Calu3 (cell line): ENCODE results near the gene KRTAP9-3. TPM values are rescaled to one million over a fixed set of nuclear protein-coding genes. Genes with fewer than 3 reads are reported as not detected.
"Not testable (repeated sequence)": the region's sequence is repeated elsewhere in the genome, so short reads cannot be mapped to it uniquely, and the experiment has no call there.

Experiments used
- BruUV-seq: library from RNA; stranded (reverse); fragments of 400-500 nt; replicated peaks from 2 replicates; lab custom pipeline; 2021; lab: Mats Ljungman, UMichigan
- CTCF ChIA-PET: fragments of 300-600 bp; sonication (Branson Sonifier 250); formaldehyde crosslinking; loops from one replicate; lab custom pipeline; 2022; ENCODE audit warnings: antibody characterized with exemption; lab: Charles Lee
- DNase-seq: peaks from one replicate; pipeline ENCODE4 v3.0.0; 2022
- H3K27ac Mint-ChIP-seq: one replicate; pipeline ENCODE4 v1.8.0; 2022; ENCODE audit warnings: mixed read lengths; ENCODE audit not compliant: unreplicated experiment
- H3K27me3 Mint-ChIP-seq: one replicate; pipeline ENCODE4 v1.8.0; 2022; ENCODE audit warnings: mixed read lengths; ENCODE audit not compliant: unreplicated experiment
- H3K36me3 Mint-ChIP-seq: one replicate; pipeline ENCODE4 v1.8.0; 2022; ENCODE audit warnings: mild to moderate bottlenecking, moderate library complexity, mixed read lengths; ENCODE audit not compliant: insufficient read depth, unreplicated experiment
- H3K4me1 Mint-ChIP-seq: one replicate; pipeline ENCODE4 v1.8.0; 2022; ENCODE audit warnings: mild to moderate bottlenecking, low read depth, mixed read lengths; ENCODE audit not compliant: unreplicated experiment
- H3K4me3 Mint-ChIP-seq: one replicate; pipeline ENCODE4 v1.8.0; 2022; ENCODE audit warnings: mild to moderate bottlenecking, low read depth, moderate library complexity, mixed read lengths; ENCODE audit not compliant: unreplicated experiment
- H3K9me3 Mint-ChIP-seq: one replicate; pipeline ENCODE4 v1.8.0; 2022; ENCODE audit warnings: low read depth, mixed read lengths; ENCODE audit not compliant: unreplicated experiment
- CTCF ChIP-seq: fragments of 200-600 bp; IDR thresholded peaks from one replicate; pipeline ENCODE4 v1.8.0; 2022; ENCODE audit warnings: antibody characterized with exemption; ENCODE audit not compliant: unreplicated experiment
- intact Hi-C: fragments of 100-400 bp; cut with micrococcal nuclease; formaldehyde crosslinking; loops from one replicate; pipeline ENCODE4 v1.10.0; 2022; ENCODE audit not compliant: unreplicated experiment
- total RNA-seq: library from RNA; stranded (reverse); gene quantifications from 2 replicates; pipeline ENCODE4 v1.2.3, GENCODE V29; 2022

The KRTAP9-3 gene
- total RNA-seq, 1 experiment from 2014 or later, result not detected

DNA sequence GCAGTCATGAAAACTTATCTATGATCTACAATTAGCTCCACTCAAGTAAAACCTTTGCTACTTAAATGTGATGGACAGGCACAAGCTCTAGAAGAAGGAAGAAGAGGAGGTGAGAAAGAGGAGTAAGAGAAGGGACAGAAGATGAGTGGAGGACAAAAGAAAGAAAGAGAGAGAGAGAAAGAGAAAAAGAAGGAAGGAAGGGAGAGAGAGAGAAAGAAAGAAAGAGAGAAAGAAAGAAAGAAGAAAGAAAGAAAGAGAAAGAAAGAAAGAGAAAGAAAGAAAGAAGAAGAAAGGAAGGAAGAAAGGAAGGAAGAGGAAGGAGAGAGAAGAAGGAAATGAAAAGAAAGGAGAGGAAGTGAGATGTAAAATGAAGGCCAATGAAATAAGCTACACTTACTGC lies 2.2 kb upstream of the KRTAP9-3 start:
- Mint-ChIP-seq H3K9me3 (no peaks in the 10 kb centered on the region), H3K27me3 (no peaks in the 10 kb centered on the region)

GRCh38 chr17:41231731-41232130 lies 518 bp upstream of the KRTAP9-3 start:
- H3K36me3 Mint-ChIP-seq, result no peaks in the 10 kb centered on the region

More for the DNA sequence above, 2.2 kb upstream of the KRTAP9-3 start:
- H3K4me3 Mint-ChIP-seq, result no peak overlapping the region
- CTCF ChIA-PET, result interaction anchor here (0.6 to 0.7 kb wide), 2 partner anchors 51 to 965 kb away, joined by 3 read pairs; no protein-coding TSS in a partner anchor
- no peaks in the 10 kb centered on the region for H3K4me1 Mint-ChIP-seq
- no peaks in the 10 kb centered on the region for H3K36me3 Mint-ChIP-seq
- no TSS peak for BruUV-seq
- TF ChIP-seq CTCF, result no peak
- no peak overlapping the region for H3K27ac Mint-ChIP-seq
- intact Hi-C loops, result no loop called here
- DNase-seq, result no peak

GRCh38 chr17:41237116-41237515 lies 4.9 kb downstream of the KRTAP9-3 start:
- DNase-seq, H3K4me1 Mint-ChIP-seq, H3K9me3 Mint-ChIP-seq, H3K4me3 Mint-ChIP-seq, BruUV-seq, H3K27me3 Mint-ChIP-seq, H3K36me3 Mint-ChIP-seq, H3K27ac Mint-ChIP-seq, intact Hi-C loops: not testable (repeated sequence)
- CTCF ChIA-PET, result interaction anchor here (0.6 kb wide), 1 partner anchor 9 kb away, joined by 4 read pairs; no protein-coding TSS in a partner anchor

More at GRCh38 chr17:41231731-41232130, 518 bp upstream of the KRTAP9-3 start:
- H3K27ac Mint-ChIP-seq, result no peak overlapping the region
- CTCF ChIA-PET, result no interaction called here
- intact Hi-C loops, result no loop called here
- H3K4me3 Mint-ChIP-seq, result no peak overlapping the region
- H3K9me3 Mint-ChIP-seq, result no peaks in the 10 kb centered on the region
- BruUV-seq, result no TSS peak
- H3K4me1 Mint-ChIP-seq, result no peaks in the 10 kb centered on the region
- no peaks in the 10 kb centered on the region for H3K27me3 Mint-ChIP-seq
- no peak for DNase-seq
- TF ChIP-seq CTCF, result no peak

GRCh38 chr17:41237949-41238437 lies 5.7 kb downstream of the KRTAP9-3 start, which contains the start of gene KRTAP9-8:
TSS of gene KRTAP9-8 (plus strand) at chr17:41237999. CDS start at chr17:41238052, 53 bp downstream.
- H3K36me3 Mint-ChIP-seq, intact Hi-C loops, H3K4me1 Mint-ChIP-seq, BruUV-seq, CTCF ChIA-PET, H3K27ac Mint-ChIP-seq, H3K27me3 Mint-ChIP-seq, DNase-seq, H3K4me3 Mint-ChIP-seq: not testable (repeated sequence)
- peaks cover 10% of the 10 kb centered on the region for H3K9me3 Mint-ChIP-seq

GRCh38 chr17:41246995-41247787 lies 14.9 kb downstream of the KRTAP9-3 start:
- CTCF ChIA-PET, result interaction anchor here (0.6 to 0.8 kb wide), 2 partner anchors 288 to 1295 kb away, joined by 3 to 7 read pairs; no protein-coding TSS in a partner anchor
- H3K36me3 Mint-ChIP-seq, H3K9me3 Mint-ChIP-seq, H3K27ac Mint-ChIP-seq, H3K4me3 Mint-ChIP-seq, DNase-seq, H3K27me3 Mint-ChIP-seq, BruUV-seq, H3K4me1 Mint-ChIP-seq, intact Hi-C loops: not testable (repeated sequence)

- intact Hi-C loops, H3K36me3 Mint-ChIP-seq, DNase-seq, H3K4me3 Mint-ChIP-seq, H3K27ac Mint-ChIP-seq, BruUV-seq, H3K9me3 Mint-ChIP-seq, H3K4me1 Mint-ChIP-seq: not testable (repeated sequence)
- CTCF ChIA-PET, result interaction anchor here (1.1 kb wide), 1 partner anchor 37 kb away, joined by 3 read pairs; no protein-coding TSS in a partner anchor
- H3K27me3 Mint-ChIP-seq, result peaks cover 15% of the 10 kb centered on the region
Observed at GRCh38 chr17:41249637-41250240, 17.5 kb downstream of the KRTAP9-3 start, which contains the start of gene KRTAP9-4. TSS of gene KRTAP9-4 (plus strand) at chr17:41249687. CDS start at chr17:41249721, 34 bp downstream.
